Left ventricle myocardium superior (tissue), 1 donor: ENCODE measurements around the gene ZNF683. TPM values are rescaled to one million over a fixed set of nuclear protein-coding genes. Genes with fewer than 3 reads are reported as not detected.
"Not testable (repeated sequence)": the region's sequence is repeated elsewhere in the genome, so short reads cannot be mapped to it uniquely, and the experiment has no call there.

ENCODE experiments used
- ATAC-seq: fragments of 200-7000 bp; cut with Tn5 transposase; one replicate; pipeline ENCODE4 v1.9.1; 2020; ENCODE audit warnings: mild to moderate bottlenecking, moderate library complexity
- DNase-seq: peaks from one replicate; pipeline ENCODE4 v3.0.0-alpha.2; 2020
- intact Hi-C: fragments of 100-400 bp; cut with micrococcal nuclease; formaldehyde crosslinking; loops from one replicate; pipeline ENCODE4 v1.11.0; 2022
- long read RNA-seq: library from polyadenylated mRNA; unstranded; transcript quantifications from one replicate; pipeline ENCODE4 v2.0.0, GENCODE V29; 2021
- total RNA-seq: library from RNA; stranded (reverse); fragmentation: NEBNext Ultra II Directional; extraction: Animal tissue kit (Norgen Biotek cat#: 25700); gene quantifications from one replicate; pipeline ENCODE4 v1.2.1, GENCODE V29; 2021
- donor health status: DM: no; HTN: yes; CAD: no; lungs with severe emphysema.

Gene ZNF683
- not detected for total RNA-seq
- long read RNA-seq, result 0 reads

DNA sequence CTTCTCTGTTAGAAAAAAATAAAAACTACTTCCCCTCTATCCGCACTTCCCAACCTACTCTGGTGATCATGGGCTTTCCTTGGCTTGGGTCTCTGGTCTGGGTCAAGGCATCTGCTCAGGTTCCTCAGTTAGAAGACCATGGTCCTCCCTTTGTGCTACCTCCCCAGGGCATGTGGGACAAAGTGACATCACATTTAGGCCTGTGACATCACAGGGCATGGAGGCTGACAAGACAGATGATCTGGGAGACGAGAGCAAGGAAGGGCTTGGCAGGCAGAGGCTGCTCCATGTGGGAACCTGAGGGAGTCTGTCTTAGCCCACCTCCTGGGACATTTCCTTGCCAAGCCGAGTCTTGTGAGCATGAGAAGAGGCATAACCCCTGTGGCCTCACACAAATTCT, at the start of gene ZNF683:
ZNF683 (minus strand) TSS at position 140 of the 400 bp plus-strand sequence. CDS start 4,179 bp downstream, outside the sequence.
- DNase-seq, intact Hi-C loops, ATAC-seq: not testable (repeated sequence)

GRCh38 chr1:26419494-26419893, 46.9 kb upstream of the ZNF683 start:
- DNase-seq, result no peak
- ATAC-seq, result no peak
- intact Hi-C loops, result no loop called here

- DNase-seq, result no peak
- no peak for ATAC-seq
- intact Hi-C loops, result no loop called here
These were observed 46.4 kb upstream of the ZNF683 start for GRCh38 chr1:26418865-26419349.

DNA sequence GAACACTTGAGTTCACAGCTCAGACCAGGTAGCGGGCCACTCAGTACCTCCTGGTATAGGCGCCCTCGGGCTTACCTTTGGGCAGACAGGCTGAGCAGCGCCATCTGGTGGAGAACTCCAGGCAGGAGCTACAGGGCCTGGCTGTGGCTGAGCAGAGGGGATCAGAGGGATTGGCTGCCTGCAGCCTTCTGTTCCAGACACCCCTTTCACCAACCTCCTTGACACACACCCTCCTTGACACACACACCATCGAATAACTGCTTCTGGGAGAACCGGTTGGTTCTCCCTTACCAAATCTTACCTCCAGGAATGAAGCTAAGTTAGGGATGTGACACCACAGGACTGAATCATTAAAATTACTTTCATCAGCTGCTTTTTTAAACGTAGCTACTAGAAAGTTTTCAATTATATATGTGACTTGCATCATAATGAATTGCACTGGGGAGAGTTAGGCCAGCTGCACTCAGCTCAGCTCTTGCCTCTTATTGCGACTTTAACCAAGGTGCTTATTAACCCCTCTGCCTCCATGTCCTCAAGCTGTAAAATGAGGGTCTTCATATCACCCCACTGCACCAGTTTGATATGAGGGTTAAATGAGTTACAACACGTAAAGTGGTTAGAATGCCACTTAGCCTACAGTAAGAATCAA, 44.7 kb upstream of the ZNF683 start:
- intact Hi-C loops, result no loop called here
- peak; percentile 84 for ATAC-seq

DNA sequence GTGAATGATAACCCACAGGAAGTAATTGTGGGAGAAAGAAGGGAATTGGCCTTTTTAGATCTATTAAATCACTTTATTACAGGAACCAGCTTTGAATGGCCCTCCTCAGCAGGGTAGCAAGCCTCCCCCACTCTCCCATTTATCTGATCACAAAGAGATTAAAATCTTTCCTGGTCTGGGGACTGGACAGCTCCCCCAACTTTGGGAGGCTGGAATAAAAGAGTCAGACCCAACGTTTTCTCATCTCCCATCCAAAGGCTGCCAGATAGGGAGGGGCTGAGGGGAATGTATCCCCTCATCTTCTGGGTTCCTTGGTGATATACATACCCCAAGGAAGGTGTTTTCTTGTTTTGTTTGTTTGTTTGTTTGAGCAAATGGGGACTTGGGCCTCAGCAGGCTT, 40.5 kb upstream of the ZNF683 start:
- intact Hi-C loops, result no loop called here
- ATAC-seq (no peak), DNase-seq (no peak)

More for the DNA sequence above, 44.7 kb upstream of the ZNF683 start:
- DNase-seq, result peak; percentile 77

DNA sequence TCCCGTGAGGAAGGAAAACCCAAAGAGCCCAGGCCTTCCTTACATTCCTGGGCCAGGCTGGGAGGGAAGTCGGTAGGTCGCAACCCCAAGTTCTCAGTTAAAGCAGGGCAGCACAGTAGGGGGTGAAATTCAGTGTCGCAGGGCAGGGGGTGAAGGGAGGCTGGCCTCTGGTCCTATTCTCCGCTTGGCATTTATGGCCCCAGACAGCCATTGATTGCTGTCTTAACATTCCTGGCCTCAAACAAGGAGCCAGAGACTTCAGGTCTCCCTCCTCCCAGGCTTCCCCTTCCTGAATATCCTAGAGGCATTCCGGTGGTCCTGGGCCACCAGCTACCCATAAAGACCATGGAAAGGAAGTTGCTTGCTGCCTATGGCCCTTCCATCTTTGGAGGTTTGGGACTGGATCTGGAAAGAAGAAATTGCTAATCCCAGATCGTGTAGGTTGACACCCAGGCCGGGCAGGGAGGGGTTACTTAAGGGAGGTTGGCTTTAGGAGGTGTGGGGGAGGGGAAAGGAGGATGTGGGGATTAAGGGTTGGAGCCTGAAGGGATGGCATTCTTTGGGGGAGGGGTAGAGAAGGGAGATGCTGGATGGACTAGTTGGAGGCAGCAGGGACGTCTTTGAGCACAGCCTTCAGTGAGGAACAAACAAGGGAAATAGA, 39.8 kb upstream of the ZNF683 start:
- intact Hi-C loops, result no loop called here
- no peak for DNase-seq
- ATAC-seq, result no peak

DNA sequence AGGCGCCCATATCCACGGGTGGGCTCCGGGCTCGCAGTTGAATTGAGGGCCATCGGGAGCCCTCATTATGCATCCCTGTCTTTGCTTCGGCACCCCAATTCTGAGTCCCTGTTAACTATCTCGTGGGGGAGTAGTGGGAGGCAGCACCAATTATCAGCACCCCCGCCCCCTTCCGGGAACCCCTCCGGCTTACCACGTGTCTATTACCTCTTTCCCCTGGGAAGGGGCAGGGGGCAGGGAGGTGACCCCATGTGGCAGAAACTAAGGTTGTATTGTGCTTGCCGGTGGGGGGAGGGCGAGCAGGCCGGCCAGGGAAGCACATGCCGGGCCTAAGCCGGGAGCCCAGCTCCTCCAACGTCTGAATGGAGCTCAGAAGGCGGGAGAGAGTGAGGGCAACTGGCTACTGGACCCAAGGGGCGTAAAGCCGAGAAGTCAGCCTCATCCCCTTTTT, 39.1 kb upstream of the ZNF683 start:
- DNase-seq (no peak), ATAC-seq (no peak)
- intact Hi-C loops, result no loop called here

DNA sequence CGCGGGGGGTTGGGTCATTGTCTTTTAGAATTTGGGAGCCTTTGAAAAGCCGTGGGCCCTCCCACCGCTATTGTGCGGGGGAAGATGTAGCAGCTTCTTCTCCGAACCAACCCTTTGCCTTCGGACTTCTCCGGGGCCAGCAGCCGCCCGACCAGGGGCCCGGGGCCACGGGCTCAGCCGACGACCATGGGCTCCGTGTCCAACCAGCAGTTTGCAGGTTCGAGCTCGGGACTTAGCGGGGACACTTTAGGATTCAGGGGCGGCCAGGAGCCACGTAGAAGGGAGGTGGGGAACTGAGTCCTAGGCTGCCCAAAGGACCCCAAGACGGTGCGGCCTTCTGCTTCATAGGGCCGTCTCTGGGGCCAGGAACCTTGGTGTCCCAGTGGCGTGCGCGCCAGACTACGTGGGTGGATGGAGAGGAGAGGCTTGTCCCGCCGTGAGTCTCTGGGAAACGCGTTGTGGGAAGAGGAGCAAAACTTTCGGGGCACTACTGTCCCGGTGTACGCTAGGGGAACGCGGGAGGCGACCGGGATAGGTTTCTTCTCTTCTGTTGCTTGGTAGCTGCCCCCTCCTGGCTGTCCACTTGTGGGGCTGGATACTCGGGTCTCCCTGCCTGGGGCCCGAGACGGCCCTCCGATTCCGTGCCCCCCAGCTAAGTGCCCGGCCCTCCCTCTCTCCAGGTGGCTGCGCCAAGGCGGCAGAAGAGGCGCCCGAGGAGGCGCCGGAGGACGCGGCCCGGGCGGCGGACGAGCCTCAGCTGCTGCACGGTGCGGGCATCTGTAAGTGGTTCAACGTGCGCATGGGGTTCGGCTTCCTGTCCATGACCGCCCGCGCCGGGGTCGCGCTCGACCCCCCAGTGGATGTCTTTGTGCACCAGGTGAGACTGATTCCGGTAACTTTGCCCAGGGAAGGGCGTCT, 38.4 kb upstream of the ZNF683 start, which contains the start of gene LIN28A:
LIN28A (plus strand) TSS at position 112 of the 918 bp plus-strand sequence; CDS start at position 187, 75 bp downstream.
- ATAC-seq, result no peak
- intact Hi-C loops, result no loop called here
- DNase-seq, result no peak

GRCh38 chr1:26409191-26409807, 36.7 kb upstream of the ZNF683 start:
- ATAC-seq, result no peak
- intact Hi-C loops, result no loop called here
- no peak for DNase-seq

DNA sequence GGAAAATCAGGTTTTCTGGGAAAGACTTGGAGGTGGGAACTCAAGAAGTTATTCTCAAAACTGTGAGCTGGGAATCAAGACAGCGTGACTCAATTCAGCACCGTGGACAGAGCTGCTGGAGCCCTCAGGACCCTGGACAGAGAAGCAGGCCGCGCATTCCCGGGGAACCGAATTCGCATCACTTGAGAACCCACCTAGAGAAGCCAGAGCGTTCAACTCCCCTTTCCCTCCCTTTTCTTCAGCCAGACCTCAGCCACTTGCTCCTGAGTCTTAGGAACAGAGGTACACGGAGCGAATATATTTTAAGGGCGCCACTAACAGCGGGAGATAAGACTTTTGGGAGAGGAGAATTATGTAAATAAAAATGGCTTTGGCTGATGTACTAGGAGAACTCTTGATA, 36.1 kb upstream of the ZNF683 start:
- intact Hi-C loops, result no loop called here
- ATAC-seq, result peak; percentile 84

GRCh38 chr1:26405281-26405915, 32.8 kb upstream of the ZNF683 start:
- intact Hi-C loops, result no loop called here
- no peak for ATAC-seq

More for the DNA sequence above, 36.1 kb upstream of the ZNF683 start:
- peak; percentile 78 for DNase-seq

DNA sequence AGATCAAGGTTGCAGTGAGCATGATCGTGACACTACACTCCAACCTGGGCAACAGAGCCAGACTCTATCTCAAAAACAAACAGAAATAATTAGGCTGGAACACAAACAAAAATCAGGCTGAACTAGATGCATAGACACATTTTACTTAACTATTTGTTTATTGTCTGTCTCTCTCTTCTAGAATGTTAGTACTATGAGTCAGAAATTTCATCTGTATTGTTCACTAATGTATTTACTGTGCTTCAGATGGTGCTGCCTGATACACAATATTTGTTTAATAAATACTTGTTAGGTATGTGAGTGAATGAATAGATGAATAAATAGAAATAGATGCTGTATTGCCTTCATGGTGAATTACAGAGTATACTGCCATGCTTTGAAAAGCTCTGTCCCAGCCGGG, 32.1 kb upstream of the ZNF683 start:
- intact Hi-C loops, result no loop called here
- DNase-seq (no peak), ATAC-seq (no peak)

More at GRCh38 chr1:26405281-26405915, 32.8 kb upstream of the ZNF683 start:
- no peak for DNase-seq

GRCh38 chr1:26403656-26404055, 31.1 kb upstream of the ZNF683 start:
- ATAC-seq (no peak), DNase-seq (no peak)
- intact Hi-C loops, result no loop called here

DNA sequence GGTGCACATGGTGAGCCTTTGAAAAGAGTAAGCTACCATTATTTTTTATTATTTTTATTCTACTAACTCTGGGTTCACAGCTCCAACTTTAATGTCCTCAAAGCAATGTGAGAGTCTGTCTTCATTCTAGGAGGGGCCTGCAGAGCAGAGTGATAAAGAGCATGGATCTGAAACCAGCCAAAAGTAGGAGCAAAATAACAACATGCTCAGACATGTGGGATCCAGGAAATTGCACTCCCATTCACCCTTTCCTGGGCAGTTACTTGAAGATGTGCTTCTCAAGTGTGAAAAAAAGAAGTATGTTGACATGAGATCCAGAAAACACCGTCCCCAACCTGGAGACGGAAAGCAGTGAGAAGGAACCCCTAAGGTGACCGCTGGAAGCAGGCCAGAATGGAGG, 29.3 kb upstream of the ZNF683 start:
- DNase-seq (no peak), ATAC-seq (no peak)
- intact Hi-C loops, result no loop called here

- intact Hi-C loops, result no loop called here
- ATAC-seq (no peak), DNase-seq (no peak)
These were observed 26.5 kb upstream of the ZNF683 start for GRCh38 chr1:26399034-26399433.

DNA sequence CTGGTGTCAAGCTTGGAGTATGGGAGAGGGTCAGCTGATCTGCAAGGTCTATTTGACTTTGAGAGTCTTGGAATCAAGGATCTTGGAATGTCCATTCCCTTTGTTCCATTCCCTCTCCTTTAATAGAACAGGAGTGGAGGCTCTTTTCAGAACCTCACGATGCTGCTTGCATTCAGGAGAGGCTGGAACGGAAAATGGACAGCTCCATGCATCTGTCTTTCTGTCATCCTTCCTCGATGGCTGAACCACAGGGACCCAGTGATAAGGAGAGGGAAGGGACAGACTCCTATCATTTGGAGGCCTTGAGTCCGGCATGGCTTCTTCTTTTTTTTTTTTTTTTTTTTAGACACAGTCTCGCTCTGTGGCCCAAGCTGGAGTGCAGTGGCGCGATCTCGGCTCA, 23.2 kb upstream of the ZNF683 start:
- DNase-seq, result no peak
- no peak for ATAC-seq
- intact Hi-C loops, result no loop called here

DNA sequence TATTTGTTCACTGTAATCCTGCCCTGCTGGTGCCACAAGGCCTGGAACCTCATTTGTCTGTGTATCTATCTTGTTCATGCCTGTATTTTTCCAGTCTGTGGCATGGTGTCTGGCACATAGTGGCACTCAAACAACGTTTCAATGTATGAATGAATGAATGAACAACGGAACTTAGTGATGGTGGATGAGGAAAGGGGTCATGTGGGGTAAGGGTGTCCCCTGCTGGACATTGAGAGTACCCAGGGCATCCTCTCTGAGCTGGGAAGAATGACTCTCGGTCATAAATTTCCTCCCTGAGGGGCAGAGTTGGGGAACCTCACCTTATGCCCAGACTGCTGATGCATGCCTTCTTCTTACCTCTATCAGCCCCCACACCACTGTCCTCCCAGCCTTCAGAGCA, 18.9 kb upstream of the ZNF683 start:
- DNase-seq (no peak), ATAC-seq (no peak)
- intact Hi-C loops, result no loop called here

DNA sequence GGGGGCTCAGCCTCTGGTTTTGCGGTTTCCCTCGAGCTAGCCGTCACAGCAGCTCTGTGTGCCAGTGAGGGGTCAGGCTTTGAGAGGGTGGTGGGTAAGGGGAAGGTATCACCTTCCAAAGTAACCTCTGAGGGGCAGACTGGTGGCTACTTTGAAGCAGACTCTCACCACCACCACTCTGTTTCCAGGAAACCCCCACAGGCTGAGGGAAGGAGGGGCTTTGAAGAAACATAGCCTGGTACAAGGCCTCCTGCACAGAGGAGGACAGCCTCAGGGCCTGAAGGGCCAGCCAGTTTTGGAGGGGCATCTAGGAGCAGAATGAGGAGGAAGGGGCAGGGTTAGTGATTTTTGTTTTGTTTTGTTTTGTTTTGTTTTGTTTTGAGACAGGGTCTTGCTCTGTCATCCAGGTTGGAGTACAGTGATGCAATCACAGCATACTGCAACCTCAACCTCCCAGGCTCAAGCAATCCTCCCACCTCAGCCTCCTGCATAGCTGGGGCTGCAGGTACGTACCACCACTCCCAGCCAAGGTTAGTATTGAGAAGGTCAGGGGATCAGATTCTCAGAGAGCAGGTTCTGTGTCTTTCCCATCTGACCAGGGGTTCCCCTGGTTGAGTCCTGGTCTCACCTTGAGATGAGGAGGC, 17.2 kb upstream of the ZNF683 start:
- intact Hi-C loops, result no loop called here
- no peak for DNase-seq
- no peak for ATAC-seq
